Prostate gland (tissue), 2 donors: Measurements from ENCODE around the gene LRRC26.

Source experiments
- CTCF ChIP-seq, 4 experiments: fragments of 200-600 bp in 2 of 4; fragments of 450-650 bp in 2 of 4; sonication (generic) in 2 of 4; IDR thresholded peaks; 1 replicate in 3 of 4; 2 replicates in 1 of 4; pipeline ENCODE4 v1.5.1; 2016 to 2019; ENCODE audit warnings: antibody characterized with exemption in 4 of 4, mild to moderate bottlenecking in 2 of 4, moderate library complexity in 2 of 4
- POLR2A ChIP-seq: fragments of 450-650 bp; IDR thresholded peaks from one replicate; pipeline ENCODE4 v1.6.1; 2016; ENCODE audit warnings: antibody characterized with exemption, mild to moderate bottlenecking
- POLR2AphosphoS5 ChIP-seq: sonication (generic); formaldehyde crosslinking; IDR thresholded peaks from one replicate; pipeline ENCODE4 v1.6.1; 2017; ENCODE audit warnings: antibody characterized with exemption

DNA sequence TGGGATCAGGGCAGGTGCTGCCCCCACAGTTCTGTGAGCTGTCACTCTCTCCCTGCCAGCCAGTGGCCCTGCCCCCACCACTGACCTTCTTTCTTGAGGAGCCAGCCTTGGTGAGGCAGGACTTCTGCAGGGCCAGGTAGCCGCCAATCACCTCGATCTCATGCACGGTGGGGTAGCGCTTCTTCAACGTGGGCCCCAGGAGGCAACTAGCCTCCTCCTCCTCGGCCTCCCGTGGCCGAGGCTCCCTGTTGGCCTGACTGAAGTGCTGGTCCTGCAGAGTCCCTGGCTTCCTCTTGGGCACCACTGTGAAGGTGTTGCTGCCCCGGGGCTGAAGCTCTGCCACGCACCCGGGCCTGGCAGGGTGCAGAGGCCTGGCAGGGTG, 29.0 kb upstream of the LRRC26 start:
- TF ChIP-seq CTCF (IDR thresholded peaks at IDR 0.05): no peak
- TF ChIP-seq POLR2AphosphoS5: no peak
- no peak for TF ChIP-seq POLR2A
